ENCODE measurements around the gene BLID. TPM values are rescaled to one million over a fixed set of nuclear protein-coding genes. Genes with fewer than 3 reads are reported as not detected.

BLID gene
- total RNA-seq, 1 donor from 2014 or later, result not detected

DNA sequence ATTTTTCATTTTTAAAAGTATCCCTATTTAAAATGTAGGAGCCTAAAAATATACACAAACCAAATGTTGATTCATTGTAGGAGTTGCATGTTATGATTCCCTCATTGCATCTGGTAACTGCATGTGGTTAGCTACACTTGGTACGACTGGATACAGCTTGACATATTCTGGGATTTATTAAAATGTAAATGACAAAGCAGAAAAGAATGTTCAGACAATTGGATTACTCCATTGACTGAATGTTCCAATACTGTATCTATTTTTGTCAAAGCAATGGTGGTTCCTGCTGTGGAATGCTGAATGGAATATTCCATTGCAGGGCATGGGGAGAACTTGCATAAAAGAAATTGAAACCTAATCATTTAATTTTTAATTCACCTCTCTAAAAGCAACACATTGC, 30.8 kb downstream of the BLID start:
- DNase-seq (ENCODE audit: low read depth), result peak; percentile 25
- TF ChIP-seq, protein P1, sequence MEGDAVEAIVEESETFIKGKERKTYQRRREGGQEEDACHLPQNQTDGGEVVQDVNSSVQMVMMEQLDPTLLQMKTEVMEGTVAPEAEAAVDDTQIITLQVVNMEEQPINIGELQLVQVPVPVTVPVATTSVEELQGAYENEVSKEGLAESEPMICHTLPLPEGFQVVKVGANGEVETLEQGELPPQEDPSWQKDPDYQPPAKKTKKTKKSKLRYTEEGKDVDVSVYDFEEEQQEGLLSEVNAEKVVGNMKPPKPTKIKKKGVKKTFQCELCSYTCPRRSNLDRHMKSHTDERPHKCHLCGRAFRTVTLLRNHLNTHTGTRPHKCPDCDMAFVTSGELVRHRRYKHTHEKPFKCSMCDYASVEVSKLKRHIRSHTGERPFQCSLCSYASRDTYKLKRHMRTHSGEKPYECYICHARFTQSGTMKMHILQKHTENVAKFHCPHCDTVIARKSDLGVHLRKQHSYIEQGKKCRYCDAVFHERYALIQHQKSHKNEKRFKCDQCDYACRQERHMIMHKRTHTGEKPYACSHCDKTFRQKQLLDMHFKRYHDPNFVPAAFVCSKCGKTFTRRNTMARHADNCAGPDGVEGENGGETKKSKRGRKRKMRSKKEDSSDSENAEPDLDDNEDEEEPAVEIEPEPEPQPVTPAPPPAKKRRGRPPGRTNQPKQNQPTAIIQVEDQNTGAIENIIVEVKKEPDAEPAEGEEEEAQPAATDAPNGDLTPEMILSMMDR (IDR thresholded peaks at IDR 0.05; ENCODE audit: insufficient read depth, low read length, poor library complexity, severe bottlenecking), result no peak
- H3K36me3 ChIP-seq (ENCODE audit: control insufficient read depth, insufficient read depth, low read length), result peaks cover 2% of the 10 kb centered on the region
- no peak overlapping the region for H3K4me3 ChIP-seq (ENCODE audit: low read depth, low read length)
- H3K27me3 ChIP-seq (ENCODE audit: control insufficient read depth, insufficient read depth, low read length), result no peaks in the 10 kb centered on the region

DNA sequence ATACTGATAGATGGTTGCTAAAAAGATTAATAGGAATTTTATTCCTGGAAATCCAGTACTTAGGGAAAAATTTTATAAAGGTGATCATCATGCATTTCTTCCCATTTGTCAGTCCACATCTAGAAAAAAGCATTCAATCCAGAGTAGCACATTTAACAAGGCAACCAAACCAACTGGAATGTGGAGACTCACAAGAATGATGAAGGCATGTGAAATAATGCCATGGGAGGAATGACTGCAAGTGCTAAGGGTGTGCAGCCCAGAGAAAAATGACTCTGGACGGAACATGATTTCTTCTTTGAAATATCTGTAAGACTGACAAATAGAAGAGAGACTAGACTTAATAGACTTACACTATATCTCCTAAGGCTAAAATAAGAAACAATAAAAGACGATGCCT, 33.8 kb downstream of the BLID start:
- Histone ChIP-seq H3K4me3 (ENCODE audit: low read depth, low read length) (no peak overlapping the region), H3K27me3 (ENCODE audit: control insufficient read depth, insufficient read depth, low read length) (no peaks in the 10 kb centered on the region), H3K36me3 (ENCODE audit: control insufficient read depth, insufficient read depth, low read length) (no peaks in the 10 kb centered on the region)
- DNase-seq (ENCODE audit: low read depth), result no peak
- TF ChIP-seq, protein P1 (IDR thresholded peaks at IDR 0.05; ENCODE audit: insufficient read depth, low read length, poor library complexity, severe bottlenecking), result no peak

DNA sequence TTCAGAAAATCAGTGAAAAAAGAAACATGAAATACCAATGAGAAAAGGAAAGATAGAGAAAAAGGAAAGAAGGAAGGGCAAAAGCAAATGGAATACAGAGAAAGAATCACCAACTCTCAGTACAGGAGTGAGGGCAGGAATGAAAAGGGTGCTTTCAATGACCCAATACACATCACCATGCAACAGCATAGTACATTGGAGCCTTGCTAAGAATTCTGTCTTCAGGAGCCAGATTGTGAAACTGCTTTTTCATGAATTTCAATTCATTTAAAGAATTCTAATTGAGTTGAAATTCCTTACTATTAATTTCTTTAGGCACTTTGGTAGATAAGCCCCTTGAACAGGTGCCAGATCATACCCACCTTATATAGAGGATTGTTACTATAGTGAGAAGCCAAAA, 34.9 kb downstream of the BLID start:
- H3K27me3 ChIP-seq (ENCODE audit: control insufficient read depth, insufficient read depth, low read length), result no peaks in the 10 kb centered on the region
- DNase-seq (ENCODE audit: low read depth), result no peak
- H3K36me3 ChIP-seq (ENCODE audit: control insufficient read depth, insufficient read depth, low read length), result no peaks in the 10 kb centered on the region
- no peak overlapping the region for H3K4me3 ChIP-seq (ENCODE audit: low read depth, low read length)
- TF ChIP-seq, protein P1 (IDR thresholded peaks at IDR 0.05; ENCODE audit: insufficient read depth, low read length, poor library complexity, severe bottlenecking), result no peak

DNA sequence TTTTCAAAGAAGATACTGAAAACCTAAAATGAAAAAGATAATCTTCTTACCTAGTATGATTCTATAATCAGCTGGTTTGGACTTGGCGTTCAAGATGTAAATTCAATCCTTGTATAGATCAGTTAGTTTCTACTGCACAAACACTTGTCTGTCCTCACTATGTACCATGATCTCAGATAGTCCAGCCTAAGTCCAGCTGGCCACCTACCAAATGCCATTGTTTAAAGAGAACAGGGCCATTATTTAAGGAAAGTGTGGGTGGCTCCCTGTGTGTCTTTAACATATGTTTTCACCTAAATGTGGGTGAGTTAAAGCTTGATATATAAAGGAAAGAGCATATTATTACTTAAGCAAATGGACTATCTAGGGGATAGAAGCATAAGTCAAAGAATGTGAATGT, 38.6 kb downstream of the BLID start:
- no peak overlapping the region for H3K4me3 ChIP-seq (ENCODE audit: low read depth, low read length)
- TF ChIP-seq, protein P1 (IDR thresholded peaks at IDR 0.05; ENCODE audit: insufficient read depth, low read length, poor library complexity, severe bottlenecking), result no peak
- no peaks in the 10 kb centered on the region for H3K36me3 ChIP-seq (ENCODE audit: control insufficient read depth, insufficient read depth, low read length)
- H3K27me3 ChIP-seq (ENCODE audit: control insufficient read depth, insufficient read depth, low read length), result no peaks in the 10 kb centered on the region
- no peak for DNase-seq (ENCODE audit: low read depth)

DNA sequence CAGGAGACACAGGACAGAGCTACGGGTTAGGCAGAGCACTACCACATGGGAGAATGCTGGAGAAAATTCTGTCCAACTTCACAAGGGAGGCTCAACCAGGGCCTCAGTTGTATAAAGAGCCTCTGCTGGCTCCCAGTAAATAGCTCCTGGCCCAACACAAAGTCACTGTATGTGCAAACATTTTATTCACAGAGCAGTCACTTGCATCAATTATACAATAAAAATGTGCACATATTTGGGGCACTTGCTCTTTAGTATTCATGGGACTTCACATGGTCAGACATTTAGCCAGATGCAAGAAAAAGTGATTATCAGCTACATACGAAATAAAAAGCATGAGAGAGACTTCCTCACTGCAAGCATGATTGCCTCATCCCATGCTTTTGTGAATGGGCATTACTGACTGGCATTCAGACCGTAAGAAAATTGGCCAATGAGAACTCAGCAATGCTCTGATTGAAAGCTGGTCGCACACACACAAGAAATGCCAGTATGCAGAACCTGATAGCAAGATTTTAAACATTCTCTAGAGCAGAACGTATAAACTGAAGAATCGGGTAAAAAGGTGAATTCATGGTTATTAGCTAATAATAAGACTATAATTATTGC, 39.4 kb downstream of the BLID start:
- DNase-seq (ENCODE audit: low read depth), result no peak
- no peaks in the 10 kb centered on the region for H3K36me3 ChIP-seq (ENCODE audit: control insufficient read depth, insufficient read depth, low read length)
- no peaks in the 10 kb centered on the region for H3K27me3 ChIP-seq (ENCODE audit: control insufficient read depth, insufficient read depth, low read length)
- TF ChIP-seq, protein P1 (IDR thresholded peaks at IDR 0.05; ENCODE audit: insufficient read depth, low read length, poor library complexity, severe bottlenecking), result no peak
- no peak overlapping the region for H3K4me3 ChIP-seq (ENCODE audit: low read depth, low read length)

DNA sequence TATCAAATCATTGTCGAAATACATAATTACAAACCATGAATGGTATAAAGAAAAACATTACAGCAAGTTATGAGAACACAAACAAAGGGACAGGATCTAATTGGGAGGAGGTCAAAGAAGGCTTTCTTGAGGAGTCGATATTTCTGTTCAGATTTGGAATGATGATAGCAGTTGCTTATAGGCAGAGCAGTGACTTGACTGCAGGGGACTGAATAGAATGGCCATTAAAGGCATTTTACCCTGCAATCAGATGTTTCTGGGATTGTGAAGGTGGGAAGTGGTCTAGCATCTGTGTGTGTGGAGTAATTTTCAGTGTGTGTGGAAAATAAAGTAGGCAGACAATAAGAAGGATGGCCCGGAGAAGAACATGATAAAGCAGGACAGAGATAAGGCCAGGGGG, 41.0 kb downstream of the BLID start:
- H3K27me3 ChIP-seq (ENCODE audit: control insufficient read depth, insufficient read depth, low read length), result no peaks in the 10 kb centered on the region
- no peaks in the 10 kb centered on the region for H3K36me3 ChIP-seq (ENCODE audit: control insufficient read depth, insufficient read depth, low read length)
- TF ChIP-seq, protein P1 (IDR thresholded peaks at IDR 0.05; ENCODE audit: insufficient read depth, low read length, poor library complexity, severe bottlenecking), result no peak
- no peak for DNase-seq (ENCODE audit: low read depth)
- no peak overlapping the region for H3K4me3 ChIP-seq (ENCODE audit: low read depth, low read length)

Measured in kidney epithelial cell (primary cell).